Right lobe of liver (tissue), 4 donors: ENCODE measurements around the gene MSN.

Source experiments
- CTCF ChIP-seq, 4 donors: fragments of 200-600 bp in 3 of 4; fragments of 450-650 bp in 1 of 4; IDR thresholded peaks; one replicate each; pipeline versions ENCODE4 v1.5.1 to v1.8.0; 2016 to 2022; ENCODE audit warnings: antibody characterized with exemption in 4 of 4, mild to moderate bottlenecking in 2 of 4
- POLR2A ChIP-seq: fragments of 450-650 bp; IDR thresholded peaks from one replicate; pipeline ENCODE4 v1.6.1; 2017; ENCODE audit warnings: antibody characterized with exemption, mild to moderate bottlenecking
- donor health status: DM: no; HTN: no; CAD: no.
- donor health status: DM: no; HTN: no; CAD: no.
- donor health status: DM: no; HTN: yes; CAD: no.

- TF ChIP-seq CTCF (IDR thresholded peaks at IDR 0.05) (no peak), POLR2A (no peak)
Measured at GRCh38 chrX:65673857-65674203, 6.4 kb downstream of the MSN start.
